Liver (tissue), 9 donors: ENCODE data around the gene SP2. TPM values are rescaled to one million over a fixed set of nuclear protein-coding genes. Genes with fewer than 3 reads are reported as not detected.

ENCODE experiments used
- DNase-seq: peaks from one replicate; pipeline ENCODE4 v3.0.0-alpha.2; 2017; ENCODE audit warnings: low spot score
- H3K27ac ChIP-seq, 2 donors: one replicate each; pipeline ENCODE4 v1.7.0; 2013; ENCODE audit warnings: inconsistent platforms in 2 of 2, low read length in 2 of 2, control low read depth in 1 of 2, low read depth in 1 of 2, mild to moderate bottlenecking in 1 of 2
- H3K27me3 ChIP-seq, 4 donors: one replicate each; pipeline versions ENCODE4 v1.6.1 to v1.7.0; 2013; ENCODE audit warnings: low read length in 3 of 4, inconsistent platforms in 1 of 4, mild to moderate bottlenecking in 1 of 4, moderate library complexity in 1 of 4; ENCODE audit not compliant: control insufficient read depth in 4 of 4, insufficient read depth in 4 of 4
- H3K36me3 ChIP-seq, 4 donors: one replicate each; pipeline versions ENCODE4 v1.6.1 to v1.7.0; 2013; ENCODE audit warnings: low read length in 3 of 4, mild to moderate bottlenecking in 3 of 4, low read depth in 1 of 4, moderate library complexity in 1 of 4; ENCODE audit not compliant: control insufficient read depth in 4 of 4, insufficient read depth in 3 of 4
- H3K4me1 ChIP-seq, 4 donors: one replicate each; pipeline versions ENCODE4 v1.6.1 to v1.7.0; 2013; ENCODE audit warnings: low read length in 3 of 4, mild to moderate bottlenecking in 3 of 4, moderate library complexity in 1 of 4; ENCODE audit not compliant: control insufficient read depth in 4 of 4, insufficient read depth in 4 of 4
- H3K4me3 ChIP-seq, 3 donors: one replicate each; pipeline versions ENCODE4 v1.6.1 to v1.7.0; 2013; ENCODE audit warnings: low read length in 3 of 3, control low read depth in 1 of 3, low read depth in 1 of 3, mild to moderate bottlenecking in 1 of 3
- H3K9ac ChIP-seq, 2 donors: one replicate each; pipeline ENCODE4 v1.7.0; 2013; ENCODE audit warnings: low read length in 2 of 2, mild to moderate bottlenecking in 2 of 2, moderate library complexity in 2 of 2, control low read depth in 1 of 2, low read depth in 1 of 2
- H3K9me3 ChIP-seq, 4 donors: one replicate each; pipeline versions ENCODE4 v1.6.1 to v1.7.0; 2013; ENCODE audit warnings: low read length in 3 of 4; ENCODE audit not compliant: control insufficient read depth in 4 of 4
- ATF3 ChIP-seq: IDR thresholded peaks from 2 replicates; pipeline ENCODE4 v1.6.1; 2016; ENCODE audit warnings: antibody characterized with exemption
- CTCF ChIP-seq: fragments of 150-350 bp; IDR thresholded peaks from 2 replicates; pipeline ENCODE4 v1.5.1; 2017; ENCODE audit warnings: improper control_type of control experiment, low read depth, low read length; ENCODE audit not compliant: missing input control
- EGR1 ChIP-seq, 2 donors: IDR thresholded peaks; 2 replicates each; pipeline ENCODE4 v1.6.1; 2016 to 2018; ENCODE audit warnings: antibody characterized with exemption in 2 of 2, low read depth in 2 of 2
- FOXA1 ChIP-seq: IDR thresholded peaks from 2 replicates; pipeline ENCODE4 v1.6.1; 2016; ENCODE audit warnings: antibody characterized with exemption
- FOXA2 ChIP-seq: IDR thresholded peaks from 2 replicates; pipeline ENCODE4 v1.6.1; 2016; ENCODE audit warnings: antibody characterized with exemption
- GABPA ChIP-seq, 2 donors: IDR thresholded peaks in 1 of 2; conservative IDR thresholded peaks in 1 of 2; 2 replicates each; pipeline ENCODE4 v1.6.1; 2016; ENCODE audit warnings: antibody characterized with exemption in 2 of 2, mild to moderate bottlenecking in 1 of 2, moderate library complexity in 1 of 2
- JUND ChIP-seq, 2 donors: IDR thresholded peaks; 2 replicates each; pipeline ENCODE4 v1.6.1; 2016; ENCODE audit warnings: antibody characterized with exemption in 2 of 2
- MAX ChIP-seq: IDR thresholded peaks from 2 replicates; pipeline ENCODE4 v1.6.1; 2016; ENCODE audit warnings: antibody characterized with exemption
- REST ChIP-seq: IDR thresholded peaks from 2 replicates; pipeline ENCODE4 v1.6.1; 2016; ENCODE audit warnings: antibody characterized with exemption, mild to moderate bottlenecking
- RXRA ChIP-seq, 2 donors: IDR thresholded peaks; 2 replicates each; pipeline ENCODE4 v1.6.1; 2017 to 2018; ENCODE audit warnings: antibody characterized with exemption in 2 of 2, mild to moderate bottlenecking in 1 of 2
- SP1 ChIP-seq: IDR thresholded peaks from 2 replicates; pipeline ENCODE4 v1.6.1; 2018; ENCODE audit warnings: antibody characterized with exemption, mild to moderate bottlenecking
- TAF1 ChIP-seq: conservative IDR thresholded peaks from 2 replicates; pipeline ENCODE4 v1.6.1; 2016; ENCODE audit warnings: antibody characterized with exemption, mild to moderate bottlenecking
- YY1 ChIP-seq: IDR thresholded peaks from 2 replicates; pipeline ENCODE4 v1.6.1; 2016; ENCODE audit warnings: antibody characterized with exemption, mild to moderate bottlenecking
- ZBTB33 ChIP-seq: IDR thresholded peaks from 2 replicates; pipeline ENCODE4 v1.6.1; 2016; ENCODE audit warnings: antibody characterized with exemption
- WGBS: extraction: QIAGEN DNeasy Blood & Tissue Kit; methylation state at CpG from one replicate; pipeline ENCODE4 v1.1.7; 2013; 5-methylcytosine and 5-hydroxymethylcytosine counted together
- polyA plus RNA-seq, 2 donors: library from polyadenylated mRNA; stranded (reverse) in 1 of 2; unstranded in 1 of 2; fragments of 200-250 nt in 1 of 2; fragments of >200 nt in 1 of 2; fragmentation: Nextera tagmentation in 1 of 2; extraction: Ambion mirVana in 1 of 2; gene quantifications; one replicate each; pipeline versions ENCODE4 v1.2.1 to v1.2.3, GENCODE V29; 2013 to 2015
- total RNA-seq, 2 donors: library from RNA; depleted of rRNA; stranded (reverse); fragments of >200 nt; gene quantifications; one replicate each; pipeline ENCODE4 v1.2.3, GENCODE V29; 2014
- donor health status: healthy.
- donor health status: healthy.
- donor health status: healthy.
- donor health status: healthy.
- donor health status: healthy.

SP2 gene
- total and polyA plus RNA-seq, 4 donors = 2.2 to 5.7 (median 3.8) TPM

- DNase-seq = no peak
- H3K4me1 ChIP-seq = peaks cover 0 to 18% (median 7%) of the 10 kb centered on the region in 4 donors
- WGBS = 90% methylated on average over 5 of the region's 5 CpGs
- H3K9me3 ChIP-seq = no peaks in the 10 kb centered on the region
- peaks cover 0 to 1% (median 0%) of the 10 kb centered on the region in 4 donors for H3K36me3 ChIP-seq
- no peaks in the 10 kb centered on the region for H3K27me3 ChIP-seq
- no peak overlapping the region for H3K9ac ChIP-seq
- no peak overlapping the region for H3K4me3 ChIP-seq
- H3K27ac ChIP-seq = no peak overlapping the region
- TF ChIP-seq REST (no peak), SP1 (no peak), FOXA1 (no peak), MAX (no peak), RXRA (IDR thresholded peaks at IDR 0.05) (no peak), JUND (IDR thresholded peaks at IDR 0.05) (no peak), CTCF (no peak), EGR1 (IDR thresholded peaks at IDR 0.05; ENCODE audit: low read depth in 2 of 2) (no peak), FOXA2 (no peak), ATF3 (no peak), TAF1 (no peak), YY1 (no peak), ZBTB33 (no peak), GABPA (IDR thresholded peaks at IDR 0.05 in 1 of 2, conservative IDR thresholded peaks at IDR 0.05 in 1 of 2) (no peak)
Observed at GRCh38 chr17:47937941-47938340, 41.9 kb downstream of the SP2 start.
